HG03135 (cell line): ENCODE measurements around the gene CTBP2.
"Not testable (repeated sequence)": the region's sequence is repeated elsewhere in the genome, so short reads cannot be mapped to it uniquely, and the experiment has no call there.

ENCODE experiments used
- ATAC-seq: cut with Tn5 transposase; IDR thresholded peaks from one replicate; pipeline ENCODE4 v1.9.1; 2021; ENCODE audit warnings: mild to moderate bottlenecking, moderate library complexity; ENCODE audit not compliant: unreplicated experiment

CTBP2 gene

GRCh38 chr10:125160856-125161706, 718 bp upstream of the CTBP2 start:
- no peak for ATAC-seq

DNA sequence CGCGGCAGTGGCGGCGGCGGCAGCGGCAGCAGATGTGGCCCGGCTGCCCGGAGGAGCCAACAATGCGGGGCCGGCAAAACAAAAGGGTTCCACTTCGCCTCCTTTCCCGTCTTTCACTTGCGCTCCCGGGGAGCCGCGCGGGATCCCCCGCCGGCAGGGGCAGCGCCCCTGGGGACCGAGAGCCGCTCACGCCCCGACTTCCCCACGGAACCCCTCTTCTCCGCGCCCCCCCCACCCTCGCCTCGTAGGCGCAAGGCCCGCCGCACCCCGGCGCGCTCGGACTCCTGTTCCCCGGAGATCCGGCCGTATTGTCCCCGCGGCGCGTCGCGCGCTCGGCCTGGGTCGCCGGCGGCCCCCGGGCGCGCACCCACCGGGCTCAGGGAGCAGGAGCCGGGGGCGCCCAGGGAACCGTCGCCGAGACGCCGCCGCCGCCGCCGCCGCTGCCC, 854 bp downstream of the CTBP2 start:
- ATAC-seq = no peak

GRCh38 chr10:125158601-125159485, 1.5 kb downstream of the CTBP2 start:
- no peak for ATAC-seq

GRCh38 chr10:125158275-125158600, 2.1 kb downstream of the CTBP2 start:
- ATAC-seq = no peak

GRCh38 chr10:125157505-125157904, 2.9 kb downstream of the CTBP2 start:
- no peak for ATAC-seq

DNA sequence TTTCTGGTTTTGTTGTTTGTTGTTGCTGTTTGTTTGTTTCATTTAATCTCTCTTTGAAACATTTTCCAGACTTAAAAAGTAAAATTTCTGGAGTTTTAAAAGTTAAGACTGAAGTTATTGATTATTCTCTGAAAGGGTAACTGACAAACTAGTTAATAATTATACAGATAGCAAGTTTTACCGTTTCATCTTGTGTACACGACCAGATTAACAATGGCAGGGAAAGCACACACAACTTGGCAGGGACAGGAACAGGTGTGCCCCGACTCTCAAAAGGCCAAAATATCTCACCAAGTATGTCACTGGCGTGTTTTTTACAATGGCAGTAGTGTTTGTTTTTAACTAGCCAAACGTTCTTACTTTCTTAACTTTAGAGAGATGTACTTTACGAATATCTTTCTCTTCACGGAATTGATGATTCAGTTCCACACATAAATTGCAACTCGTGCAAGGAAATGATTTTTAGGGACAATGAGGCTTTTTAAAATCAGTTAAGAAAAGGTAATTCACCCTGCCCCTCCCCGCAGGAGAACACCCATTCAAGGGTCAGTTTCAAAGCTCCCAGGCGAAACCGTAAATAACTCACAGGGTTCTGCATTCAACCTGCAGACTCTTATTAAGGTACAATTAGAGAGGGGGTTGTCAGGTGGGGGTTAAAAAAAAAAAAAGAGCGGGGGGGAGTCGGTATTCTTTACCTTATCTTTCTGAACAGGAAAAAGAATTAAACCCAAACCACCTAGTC, 3.5 kb downstream of the CTBP2 start:
- no peak for ATAC-seq

DNA sequence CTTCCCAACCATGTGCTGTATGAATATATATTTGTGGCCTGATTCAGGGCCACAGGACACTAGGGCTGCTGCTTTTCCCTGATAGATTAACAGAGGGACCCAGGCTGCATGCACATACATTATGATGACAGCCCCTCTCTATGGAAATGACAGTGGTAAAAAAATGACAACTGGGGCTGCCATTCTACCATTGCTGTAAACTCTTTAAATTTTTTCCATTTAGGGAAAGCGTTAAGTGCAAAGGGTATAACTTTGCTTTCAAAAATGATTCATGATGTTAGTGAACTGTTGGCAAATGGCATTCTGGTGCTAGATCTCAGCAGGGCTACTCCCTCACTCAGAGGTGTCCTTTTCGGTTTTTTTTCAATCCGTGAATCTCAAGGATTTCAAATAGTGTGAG, 4.2 kb downstream of the CTBP2 start:
- ATAC-seq = no peak

DNA sequence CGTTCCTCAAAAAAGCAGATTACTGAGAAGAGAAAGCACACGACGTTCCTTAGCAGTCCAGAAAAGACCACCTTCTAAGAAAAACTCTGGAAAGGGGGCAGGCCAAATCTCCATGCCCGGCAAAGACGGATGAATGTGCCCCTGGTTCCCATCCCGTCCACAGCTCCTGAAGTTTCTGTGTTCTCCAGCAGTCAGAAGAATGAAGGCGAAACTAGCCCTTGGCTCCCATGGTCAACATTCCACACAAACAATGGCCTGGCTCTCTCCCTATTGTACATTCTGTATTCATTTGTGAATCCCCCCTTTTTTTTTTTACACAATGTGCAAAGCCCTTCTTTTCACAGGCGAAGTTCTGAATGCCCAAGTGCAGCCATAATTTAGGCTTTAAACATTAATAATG, 5.3 kb downstream of the CTBP2 start:
- no peak for ATAC-seq

DNA sequence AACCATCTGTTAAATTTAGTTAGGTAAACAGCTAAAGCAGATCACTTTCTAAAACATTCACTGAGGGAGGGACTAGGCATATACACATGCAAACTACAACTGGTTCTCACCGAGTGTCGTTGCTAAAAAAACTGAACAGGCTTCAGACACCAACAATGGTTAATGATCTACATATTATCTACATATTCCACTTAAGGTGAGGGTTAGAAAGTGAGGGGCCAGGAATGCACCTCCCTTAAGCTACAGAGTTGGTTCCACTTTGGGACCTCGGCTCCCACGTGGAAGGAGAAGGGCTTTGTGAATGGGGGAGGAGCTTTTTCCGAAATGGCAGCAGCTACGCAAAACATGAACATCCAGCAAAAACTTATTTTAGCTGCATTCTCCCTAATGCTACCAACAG, 5.8 kb downstream of the CTBP2 start:
- no peak for ATAC-seq

- ATAC-seq = no peak
These were observed 6.5 kb downstream of the CTBP2 start for GRCh38 chr10:125153703-125154490.

GRCh38 chr10:125152450-125153368, 7.7 kb downstream of the CTBP2 start:
- ATAC-seq = no peak

DNA sequence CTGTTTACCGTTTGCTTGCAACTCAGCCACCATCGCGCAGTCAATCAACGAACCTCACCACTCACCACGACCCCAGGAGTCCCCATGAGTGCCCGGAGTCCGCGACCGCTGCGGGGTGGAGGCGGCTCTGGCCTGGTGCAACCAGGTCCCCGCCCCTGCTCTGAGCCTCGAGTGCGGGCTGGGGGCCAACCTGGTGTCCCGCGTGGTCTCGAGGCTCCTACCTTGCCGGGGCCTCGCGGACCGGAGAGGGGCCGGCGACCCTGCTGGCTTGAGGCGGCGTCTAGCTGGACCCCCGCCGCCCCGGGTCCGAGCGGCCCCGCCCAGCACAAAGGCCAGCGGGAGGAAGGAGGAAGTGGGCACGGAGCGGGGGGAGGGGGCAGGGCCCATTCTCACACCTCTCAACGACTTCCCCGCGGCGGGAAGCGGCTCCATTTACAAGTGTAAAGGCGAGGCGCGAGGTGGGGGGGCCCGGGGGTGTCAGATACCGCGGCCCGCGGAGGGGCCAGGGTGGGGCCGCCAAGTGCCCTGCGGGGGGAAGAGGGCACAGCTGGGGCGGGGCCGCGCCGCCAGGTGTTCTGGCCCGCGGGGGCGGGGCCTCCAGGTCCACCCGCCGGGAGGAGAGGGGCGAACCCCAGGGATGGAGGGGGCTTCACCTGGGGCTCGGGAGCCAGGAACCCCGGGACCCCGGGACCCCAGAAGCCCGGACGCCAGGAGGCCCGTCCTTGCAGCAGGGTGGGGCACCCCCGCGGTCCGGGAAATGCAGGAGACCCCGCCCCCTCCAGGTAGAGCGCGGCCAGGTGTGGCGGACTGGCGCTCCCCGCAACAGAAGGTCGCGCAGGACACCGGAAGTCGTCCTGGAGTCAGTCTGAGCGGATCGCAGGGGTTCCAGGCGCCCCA, 8.6 kb downstream of the CTBP2 start:
- no peak for ATAC-seq

DNA sequence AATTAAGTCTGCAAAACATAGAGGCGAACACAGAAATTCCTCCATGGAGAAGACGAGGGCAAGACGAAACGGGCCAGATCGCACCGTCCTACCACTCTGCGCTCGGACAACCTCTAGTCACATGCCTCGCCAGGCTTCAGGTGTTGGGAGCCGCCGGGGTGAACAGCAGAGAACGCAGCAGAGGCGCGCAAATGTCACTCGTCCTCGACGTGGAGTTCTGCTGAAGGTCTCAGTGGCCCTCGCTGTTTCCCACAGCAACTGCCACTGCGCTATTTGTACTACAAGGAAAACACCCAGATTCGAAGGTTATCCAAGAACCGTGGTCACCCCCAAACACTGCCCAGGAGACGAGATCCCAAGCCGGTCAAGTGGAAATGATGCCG, 9.2 kb downstream of the CTBP2 start:
- ATAC-seq = no peak

GRCh38 chr10:125150376-125151083, 9.8 kb downstream of the CTBP2 start:
- ATAC-seq = not testable (repeated sequence)

DNA sequence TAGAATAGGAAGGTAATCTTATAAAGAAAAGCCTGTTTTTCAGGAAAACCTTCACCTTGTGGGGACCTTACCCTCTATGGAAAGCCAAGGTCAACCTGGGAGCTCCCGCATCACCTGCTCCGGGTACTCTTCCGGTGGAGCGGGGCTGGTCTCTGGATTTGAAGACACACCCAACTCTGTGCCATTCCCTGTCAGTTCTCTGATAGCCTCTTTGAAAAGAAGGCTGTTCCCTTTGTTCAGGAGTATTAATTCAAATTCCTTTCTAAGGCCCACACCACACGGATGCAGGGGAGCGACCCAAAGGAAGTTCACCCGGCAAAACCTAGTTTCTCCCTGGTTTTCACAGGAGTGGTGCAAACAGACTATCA, 10.7 kb downstream of the CTBP2 start:
- ATAC-seq = no peak

- no peak for ATAC-seq
These were observed 11.2 kb downstream of the CTBP2 start for GRCh38 chr10:125149036-125149679.

DNA sequence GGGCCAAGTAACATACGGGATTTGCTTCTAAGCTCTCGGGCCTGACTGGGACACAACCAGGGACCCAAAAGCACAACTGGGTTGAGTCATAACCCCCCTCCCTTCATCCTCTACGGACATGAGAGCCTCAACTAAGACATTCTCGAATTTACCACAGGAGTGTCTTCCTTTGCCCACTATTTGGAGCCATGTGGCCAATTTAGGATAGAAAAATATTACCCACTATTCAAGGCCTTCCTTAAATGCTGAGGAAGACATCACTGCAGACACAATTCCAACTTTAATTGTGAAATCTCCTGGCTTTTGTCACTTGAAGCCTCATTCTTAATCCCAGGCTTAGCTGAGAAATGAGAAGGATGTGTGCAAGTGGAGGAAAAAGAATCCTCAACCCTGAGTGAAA, 11.8 kb downstream of the CTBP2 start:
- no peak for ATAC-seq
